ENCODE data around the gene PRDM11.

The PRDM11 gene

DNA sequence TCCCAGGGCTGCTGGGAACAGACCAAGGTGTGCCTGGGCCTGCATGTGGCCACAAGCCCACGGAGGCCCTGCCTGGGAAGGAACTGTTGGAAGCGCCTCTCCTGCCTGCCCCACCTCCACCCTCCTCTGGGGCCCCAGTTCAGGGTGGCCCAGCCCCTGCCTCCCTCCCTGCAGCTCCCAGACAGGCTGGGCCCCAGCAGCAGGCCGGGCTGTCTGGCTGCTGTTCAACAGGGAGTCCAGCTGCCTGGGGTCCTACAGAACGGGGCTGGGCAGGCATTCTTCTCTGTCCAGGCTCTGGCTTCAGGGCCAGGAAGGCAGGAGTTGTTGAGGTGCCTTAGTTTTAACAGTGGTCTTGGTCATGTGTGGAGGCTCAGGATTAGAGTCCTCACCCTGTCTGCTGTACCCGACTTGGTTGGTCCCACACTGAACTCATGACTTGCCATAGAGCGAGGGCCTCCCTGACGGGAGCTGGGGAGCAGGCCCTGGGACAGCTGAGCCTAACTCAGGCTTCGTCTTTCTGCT, 11.8 kb downstream of the PRDM11 start:
- peak in 1 of 2 experiments; percentile 55 for DNase-seq

DNA sequence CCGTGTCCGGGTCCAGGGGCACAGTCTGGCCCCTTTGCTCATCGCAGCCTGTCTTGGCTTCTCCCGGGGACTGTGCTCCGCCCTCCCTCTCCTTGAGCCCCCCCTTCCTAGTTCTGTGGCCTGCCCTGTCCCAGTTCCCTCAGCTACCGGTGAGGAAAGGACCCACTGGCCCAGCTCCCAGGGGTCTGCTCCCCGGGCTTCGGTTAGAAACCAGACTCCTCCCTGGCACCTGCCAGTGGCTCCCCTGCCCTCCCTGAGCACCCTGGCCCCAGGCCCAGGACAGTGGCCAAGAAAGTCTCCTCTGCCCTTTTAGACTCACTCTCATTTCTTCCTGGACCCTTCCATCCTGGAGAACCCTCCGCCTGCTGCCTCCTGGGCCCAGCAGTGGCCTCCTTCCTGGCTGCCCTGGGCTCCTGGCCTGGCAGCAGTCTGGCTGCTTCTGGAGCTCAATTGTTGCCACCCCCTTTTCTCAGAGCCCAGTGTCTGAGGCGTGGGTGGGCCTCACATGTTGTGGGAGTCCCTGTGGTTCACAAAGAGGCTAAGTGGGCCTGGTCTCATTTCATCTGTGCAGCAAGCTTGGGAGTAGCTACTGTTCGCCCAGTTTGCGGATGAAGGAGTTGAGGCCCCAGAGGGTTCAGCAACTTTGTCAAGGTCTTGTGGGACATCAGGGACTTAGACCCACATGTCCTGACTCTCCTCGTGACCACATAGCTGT, 12.6 kb downstream of the PRDM11 start:
- DNase-seq, result peak in 1 of 2 experiments; percentile 61

DNA sequence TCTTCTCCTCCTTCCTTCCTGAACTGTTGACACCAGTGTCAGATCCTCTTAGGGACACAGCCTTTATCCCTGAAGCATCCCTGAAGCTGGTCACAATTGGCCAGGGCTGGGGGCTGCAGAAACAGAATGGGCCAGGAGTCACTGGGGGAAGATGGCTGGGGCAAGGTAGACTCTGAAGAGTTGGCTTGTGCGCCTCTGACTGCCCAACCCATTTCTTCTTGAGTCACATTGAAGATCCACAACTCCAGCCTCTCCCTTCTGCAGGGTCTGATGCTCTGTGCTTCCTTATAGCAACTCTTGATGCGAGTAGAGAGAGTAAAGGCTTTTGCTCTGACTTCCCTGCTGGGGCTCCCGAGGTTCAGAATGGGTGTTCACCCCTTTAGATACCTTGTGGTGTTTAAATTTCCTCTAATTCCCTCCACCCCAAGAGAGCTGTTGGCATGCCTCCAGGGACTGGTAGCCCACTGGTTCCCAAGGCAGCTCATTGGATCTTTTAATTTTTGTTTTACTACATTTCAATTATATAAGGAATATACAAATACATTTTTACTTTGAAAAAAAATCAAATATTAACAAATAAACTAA, 13.4 kb downstream of the PRDM11 start:
- DNase-seq, result peak in 1 of 2 experiments; percentile 37

GRCh38 chr11:45161252-45162063, 15.0 kb downstream of the PRDM11 start:
- DNase-seq, result peak in 1 of 2 experiments; percentile 47

- DNase-seq, result no peak
These were observed 15.6 kb downstream of the PRDM11 start for GRCh38 chr11:45162064-45162375.

DNA sequence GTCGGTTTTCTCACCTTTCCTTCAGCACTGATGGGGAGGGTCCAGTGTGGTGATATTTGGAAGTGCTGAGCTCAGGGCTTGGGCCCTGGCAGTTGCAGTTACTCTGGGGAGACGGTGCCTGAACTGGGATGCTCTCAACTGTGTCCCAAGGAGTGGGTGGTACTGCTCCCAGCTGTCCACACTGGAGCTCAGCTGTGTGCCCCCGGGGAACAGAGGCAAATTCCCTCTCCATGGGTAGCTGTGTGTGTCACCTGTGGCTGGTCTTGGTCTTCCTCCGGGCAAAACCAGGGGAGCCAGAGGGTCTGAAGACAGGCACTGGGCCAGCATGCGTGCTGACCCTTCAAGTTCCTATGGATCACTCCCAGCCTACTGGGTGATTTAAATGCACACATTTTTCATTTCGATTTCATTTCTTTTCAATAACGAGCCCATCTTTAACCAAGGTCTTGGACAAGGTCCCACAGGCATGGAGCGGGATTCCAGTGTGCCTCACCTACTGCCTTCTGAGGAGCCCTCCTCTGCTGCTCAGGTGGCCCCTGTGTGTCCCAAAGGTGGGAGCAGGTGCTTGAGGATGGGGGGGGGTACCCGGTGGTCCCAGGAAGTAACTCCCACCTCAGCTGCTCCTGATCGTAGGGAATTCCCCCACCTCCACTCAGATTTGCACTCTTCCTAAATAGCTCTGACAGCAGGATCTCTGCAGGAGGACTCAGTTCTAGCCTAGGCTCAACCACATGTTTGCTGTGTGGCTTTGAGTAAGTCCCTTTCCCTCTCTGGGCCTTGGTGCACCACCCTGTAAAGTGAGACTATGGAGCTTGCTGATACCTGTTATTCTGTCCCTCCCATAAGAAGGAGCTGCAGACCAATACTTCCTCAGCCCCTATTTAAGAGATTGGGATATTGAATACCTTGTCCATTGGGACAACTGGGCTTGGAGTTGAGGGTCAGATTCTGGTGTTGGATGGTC, 16.8 kb downstream of the PRDM11 start:
- DNase-seq, result no peak

DNA sequence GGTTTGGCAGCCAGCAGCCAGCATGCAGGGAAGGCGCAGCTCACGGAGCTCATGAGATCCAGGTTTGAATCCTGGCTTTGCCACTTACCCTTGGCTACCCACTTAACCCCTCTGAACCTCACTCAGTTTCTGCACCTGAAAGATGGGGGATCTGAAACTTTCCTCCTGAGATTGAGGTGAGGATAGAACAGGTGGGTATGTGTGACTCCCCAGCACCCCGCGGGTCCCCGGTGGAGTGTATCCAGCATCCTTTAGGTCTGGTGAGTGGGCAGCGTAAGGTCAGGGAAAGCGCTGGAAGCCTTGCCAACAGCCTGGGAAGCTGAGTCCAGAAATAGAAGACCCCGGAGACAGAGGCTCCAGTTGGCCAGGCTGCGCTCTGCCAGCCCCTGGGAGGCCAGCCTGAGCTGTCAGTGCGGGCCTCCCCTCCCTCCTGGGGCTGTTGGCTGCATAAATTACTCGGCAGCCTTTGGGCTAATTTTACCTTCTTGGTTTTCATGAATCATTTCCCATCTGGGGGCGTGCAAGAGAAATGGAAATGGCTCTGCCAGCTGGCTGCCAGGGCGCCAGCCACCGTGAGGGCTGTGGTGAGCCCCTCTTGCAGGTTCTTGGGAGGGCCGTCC, 17.6 kb downstream of the PRDM11 start:
- peak; percentile 73 to 93 for DNase-seq

DNA sequence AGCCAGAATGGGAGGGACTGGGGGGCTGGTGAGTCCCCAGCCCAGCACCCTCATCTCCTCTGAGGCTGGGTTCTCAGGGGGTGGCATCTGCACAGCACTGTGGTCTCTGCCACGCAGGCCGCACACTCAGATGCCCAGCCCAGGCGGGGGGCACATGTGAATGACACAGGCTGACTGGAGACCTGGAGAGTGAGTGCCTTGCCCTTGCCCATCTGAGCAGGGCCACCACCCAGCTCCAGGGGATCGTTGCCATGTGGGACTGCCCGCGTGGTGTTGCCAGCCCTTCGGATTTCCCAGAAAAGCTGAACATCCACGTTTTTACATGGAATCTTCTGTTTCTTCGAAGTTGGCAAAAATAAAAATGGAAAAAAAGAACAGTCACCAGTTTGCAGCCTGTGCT, 18.9 kb downstream of the PRDM11 start:
- DNase-seq, result no peak

DNA sequence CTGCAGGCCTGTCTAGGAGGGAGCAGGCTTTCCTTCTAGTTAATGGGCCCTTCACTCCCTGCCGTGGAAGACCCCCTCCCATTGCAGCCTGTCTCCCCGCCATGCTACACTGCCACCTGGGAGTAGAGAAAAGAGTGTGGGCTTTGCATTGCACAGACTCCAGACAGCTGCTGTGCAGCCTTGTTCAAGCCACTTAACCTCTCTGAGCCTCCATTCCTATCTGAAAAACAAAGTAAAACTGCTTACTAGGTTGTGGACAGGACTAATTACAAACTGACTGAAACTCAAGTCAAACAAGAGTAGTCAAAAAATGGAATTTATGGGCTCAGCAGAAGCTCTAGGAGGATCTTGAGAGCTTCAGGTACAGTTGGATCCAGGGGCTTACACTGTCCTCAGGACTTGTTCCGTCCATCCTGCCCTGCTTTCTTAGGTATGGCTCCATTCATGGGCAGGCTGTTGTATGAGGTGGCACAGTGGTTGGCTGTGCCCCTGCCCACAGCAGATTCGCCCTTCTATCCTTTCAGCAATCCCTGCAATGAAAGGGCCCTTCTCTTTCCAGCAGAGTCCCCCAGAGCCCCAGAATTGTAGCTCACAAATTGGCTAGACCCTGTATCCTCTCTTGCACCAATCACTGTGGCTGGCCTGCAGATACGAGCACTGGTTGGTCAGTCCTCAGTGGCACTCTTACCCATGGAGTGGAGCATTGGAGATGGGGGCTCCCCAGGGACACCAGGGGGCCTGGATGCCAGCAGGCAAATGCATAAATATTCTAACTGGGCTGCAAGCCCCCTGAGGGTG, 19.6 kb downstream of the PRDM11 start:
- DNase-seq, result no peak

GRCh38 chr11:45166604-45166897, 20.1 kb downstream of the PRDM11 start:
- no peak for DNase-seq

DNA sequence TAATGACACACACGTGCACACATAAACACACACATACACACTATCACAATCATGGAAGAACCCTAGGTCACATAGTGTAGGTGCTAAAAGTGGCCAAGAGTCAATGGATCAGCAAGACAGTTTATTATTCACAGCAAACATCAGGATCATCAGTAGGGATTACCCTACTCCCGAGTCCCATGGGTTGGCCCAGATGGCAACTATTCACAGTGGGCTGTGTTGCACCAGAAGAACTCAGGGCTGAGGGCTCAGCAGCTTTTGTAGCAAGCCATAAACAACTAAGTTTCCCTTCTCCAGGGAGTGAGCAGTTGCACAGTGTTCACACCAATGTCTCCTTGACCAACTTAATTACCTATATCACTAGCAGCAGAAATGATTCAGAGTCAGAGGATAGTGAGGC, 20.8 kb downstream of the PRDM11 start:
- DNase-seq, result no peak

DNA sequence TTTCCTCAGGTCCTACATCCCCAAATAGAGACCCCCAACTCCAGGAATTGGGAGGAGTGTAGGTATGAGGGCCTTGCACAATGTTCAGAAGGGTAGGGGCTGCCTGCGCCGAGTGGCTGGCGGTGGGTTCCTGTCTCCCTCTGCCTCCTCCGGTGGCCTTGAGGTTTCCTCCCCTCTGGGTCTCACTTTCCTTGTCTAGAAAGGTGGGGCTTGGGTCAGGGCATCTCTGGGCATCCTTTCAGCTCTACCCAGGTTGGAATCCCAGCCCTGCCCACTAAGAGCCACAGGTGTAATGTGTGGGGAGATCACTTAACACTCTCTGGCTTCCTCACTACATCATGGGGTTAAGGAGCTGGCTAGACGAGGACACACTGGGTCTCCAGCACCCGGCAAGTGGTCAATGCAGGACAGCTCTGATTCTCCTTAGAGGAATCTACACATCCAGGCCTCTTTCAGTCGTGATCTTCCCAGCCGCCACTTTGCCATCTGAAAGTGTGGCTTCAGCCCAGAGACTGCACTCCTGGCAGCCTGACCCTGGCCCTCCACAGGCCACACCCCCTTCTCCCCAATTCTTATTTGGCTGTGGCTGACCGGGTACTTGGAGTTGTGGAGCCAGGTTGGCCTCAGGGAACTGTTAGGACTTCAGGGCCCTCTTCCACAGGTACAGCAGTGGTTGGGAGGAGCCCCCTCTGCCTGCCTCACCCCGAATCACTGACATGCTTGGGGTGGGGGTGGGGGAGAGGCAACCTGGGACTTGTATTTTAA, 22.1 kb downstream of the PRDM11 start:
- DNase-seq, result no peak

GRCh38 chr11:45169310-45170072, 23.1 kb downstream of the PRDM11 start:
- no peak for DNase-seq

GRCh38 chr11:45170484-45170883, 24.0 kb downstream of the PRDM11 start:
- DNase-seq, result no peak

- DNase-seq, result no peak
These were observed 25.1 kb downstream of the PRDM11 start for GRCh38 chr11:45171550-45171949.

GRCh38 chr11:45173064-45173463, 26.6 kb downstream of the PRDM11 start:
- DNase-seq, result no peak

DNA sequence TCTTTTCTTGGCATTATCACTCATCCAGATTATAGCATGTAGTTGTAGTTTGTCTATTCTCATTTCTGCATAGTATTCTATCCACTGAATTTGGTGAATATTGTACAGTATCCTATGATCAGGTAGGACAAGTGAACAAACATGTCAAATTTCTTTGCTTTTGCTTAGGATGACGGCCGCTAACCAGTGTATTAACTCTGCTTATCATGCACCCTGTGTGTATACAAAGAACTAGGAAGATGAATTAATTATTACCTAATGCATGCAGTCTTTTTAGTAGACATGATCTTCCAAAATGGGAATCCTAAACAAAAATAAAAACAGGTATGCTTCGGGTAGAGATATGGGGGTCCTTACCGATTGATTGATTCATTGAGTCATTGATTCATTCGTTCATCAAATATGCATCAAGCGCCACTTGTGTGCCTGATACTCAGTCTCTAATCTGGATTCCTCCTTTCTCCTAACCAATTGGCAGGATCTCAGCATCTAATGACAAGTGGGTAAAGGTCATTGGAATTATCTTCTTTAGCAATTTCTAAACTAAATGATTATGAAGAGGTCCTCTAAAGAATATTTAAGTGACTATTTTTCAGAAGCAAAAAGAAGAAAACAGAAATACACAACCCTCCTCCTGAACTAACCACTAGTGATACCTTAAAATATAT, 27.9 kb downstream of the PRDM11 start:
- DNase-seq, result no peak

DNA sequence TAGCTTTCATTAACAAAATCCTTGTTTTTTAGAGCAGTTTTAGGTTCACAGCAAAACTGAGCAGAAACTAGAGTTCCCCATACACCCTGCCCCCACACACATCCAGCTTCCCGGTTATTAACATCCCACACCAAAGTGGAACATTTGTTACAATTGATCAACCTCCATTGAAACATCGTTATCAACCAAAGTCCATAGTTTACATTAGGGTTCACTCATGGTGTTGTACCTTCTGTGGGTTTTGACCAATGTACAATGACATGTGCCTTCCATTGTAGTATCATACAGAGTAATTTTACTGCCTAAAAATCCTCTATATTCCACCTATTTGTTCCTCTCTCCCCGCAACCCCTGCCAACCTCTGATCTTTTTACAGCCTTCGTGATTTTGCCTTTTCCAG, 28.5 kb downstream of the PRDM11 start:
- DNase-seq, result no peak

DNA sequence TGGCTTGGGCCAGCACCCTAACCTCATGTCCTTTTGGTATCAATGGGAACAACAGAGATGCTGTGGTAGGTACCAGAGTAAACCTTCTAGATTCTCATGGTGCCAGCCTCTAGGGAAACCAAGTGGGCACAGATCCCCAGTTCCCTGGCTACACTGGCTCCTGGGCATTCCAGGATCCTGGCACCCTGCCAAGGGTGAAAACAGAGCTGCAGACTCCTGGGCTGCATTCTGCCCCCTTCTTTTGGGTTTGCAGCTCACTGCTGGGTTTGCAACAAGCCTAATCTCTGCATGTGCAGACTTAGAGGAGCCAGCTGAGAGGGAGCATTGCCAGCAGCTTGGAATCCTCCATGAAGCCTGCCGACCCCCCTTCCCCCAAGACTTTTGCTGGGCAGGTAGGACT, 30.6 kb downstream of the PRDM11 start:
- DNase-seq, result peak; percentile 62 to 88
